Stomach (tissue), 9 donors: ENCODE data around the gene ZP4. TPM values are rescaled to one million over a fixed set of nuclear protein-coding genes. Genes with fewer than 3 reads are reported as not detected.

Experiments used
- DNase-seq, 2 donors: peaks; one replicate each; pipeline versions ENCODE4 v3.0.0 to v3.0.0-alpha.2; 2013 to 2019
- H3K27ac ChIP-seq, 5 donors: fragments of 200-600 bp in 4 of 5; sonication (generic) in 4 of 5; one replicate each; pipeline ENCODE4 v1.5.1; 2013 to 2019; ENCODE audit warnings: mild to moderate bottlenecking in 1 of 5, moderate library complexity in 1 of 5
- H3K27me3 ChIP-seq, 3 donors: fragments of 200-600 bp; sonication (generic); one replicate each; pipeline ENCODE4 v1.5.1; 2017 to 2019; ENCODE audit warnings: mixed run types in 1 of 3
- H3K36me3 ChIP-seq, 4 donors: fragments of 200-600 bp; sonication (generic); 1 replicate in 3 of 4; 2 replicates in 1 of 4; pipeline ENCODE4 v1.5.1; 2016 to 2019
- H3K4me1 ChIP-seq, 4 donors: fragments of 200-600 bp; sonication (generic); one replicate each; pipeline ENCODE4 v1.5.1; 2016 to 2019
- H3K4me3 ChIP-seq, 4 donors: fragments of 200-600 bp; sonication (generic) in 3 of 4; one replicate each; pipeline ENCODE4 v1.5.1; 2016 to 2019; ENCODE audit warnings: mild to moderate bottlenecking in 1 of 4
- H3K9me3 ChIP-seq, 4 donors: fragments of 200-600 bp; sonication (generic); one replicate each; pipeline ENCODE4 v1.5.1; 2016 to 2019
- EP300 ChIP-seq: sonication (generic); formaldehyde crosslinking; IDR thresholded peaks from one replicate; pipeline ENCODE4 v1.6.1; 2017; ENCODE audit warnings: antibody characterized with exemption
- POLR2A ChIP-seq, 4 donors: fragments of 450-650 bp; IDR thresholded peaks; one replicate each; pipeline ENCODE4 v1.6.1; 2016; ENCODE audit warnings: antibody characterized with exemption in 4 of 4, control low read depth in 2 of 4, mild to moderate bottlenecking in 1 of 4, moderate library complexity in 1 of 4
- POLR2AphosphoS5 ChIP-seq, 3 donors: sonication (generic); formaldehyde crosslinking; IDR thresholded peaks; one replicate each; pipeline ENCODE4 v1.6.1; 2016; ENCODE audit warnings: antibody characterized with exemption in 3 of 3
- WGBS, 5 donors: extraction: QIAGEN DNeasy Blood & Tissue Kit in 3 of 5; methylation state at CpG; one replicate each; pipeline versions ENCODE4 v1.1.5 to v1.1.7; 2013 to 2018; 5-methylcytosine and 5-hydroxymethylcytosine counted together
- intact Hi-C: fragments of 100-400 bp; cut with DNase I; formaldehyde crosslinking; loops from one replicate; pipeline ENCODE4 v1.15.1; 2023; ENCODE audit warnings: low total_unique reads
- polyA plus RNA-seq, 3 donors: library from polyadenylated mRNA; stranded (reverse); fragments of 200-250 nt; gene quantifications; one replicate each; pipeline ENCODE4 v1.2.3, GENCODE V29; 2013
- total RNA-seq, 5 donors: library from RNA; depleted of rRNA; stranded (reverse); fragments of >200 nt; gene quantifications; one replicate each; pipeline versions ENCODE4 v1.1.0 to v1.2.3, GENCODE V29; 2014 to 2016
- TF ChIP-seq, protein P1 (sequence below), 7 experiments: fragments of 450-650 bp in 4 of 7; fragments of 200-600 bp in 3 of 7; sonication (generic) in 3 of 7; IDR thresholded peaks; one replicate each; pipeline ENCODE4 v1.5.1; 2016 to 2019; ENCODE audit warnings: antibody characterized with exemption in 7 of 7, control low read depth in 2 of 7, mild to moderate bottlenecking in 1 of 7
- donor health status: healthy with polysubstance abuse.
- donor health status: Bipolar disorder and iron deficiency.
- donor health status: healthy.

Gene ZP4
- total and polyA plus RNA-seq, 8 donors, result not detected

DNA sequence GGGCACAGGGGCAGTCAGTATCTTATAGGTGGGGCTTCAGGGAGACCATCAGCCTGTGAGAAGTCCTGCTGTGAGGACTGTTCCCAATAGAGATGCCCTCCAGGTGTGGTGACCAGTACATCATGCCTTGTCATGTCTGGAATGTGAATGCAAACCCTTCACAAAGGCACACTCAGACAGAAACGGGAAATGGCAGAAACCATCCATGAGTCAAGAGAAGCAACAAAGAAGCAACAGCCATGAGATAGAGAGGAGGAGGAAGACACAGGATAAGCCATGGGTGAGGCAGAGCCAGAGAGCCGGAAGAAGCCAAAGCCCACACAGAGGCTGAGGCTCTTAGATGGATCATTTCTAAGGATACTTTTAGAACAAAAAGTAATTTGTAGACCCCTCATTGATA lies 20.1 kb upstream of the ZP4 start:
- no peaks in the 10 kb centered on the region for H3K27me3 ChIP-seq
- H3K27ac ChIP-seq, result no peak overlapping the region
- no peak for TF ChIP-seq EP300
- TF ChIP-seq, protein P1, sequence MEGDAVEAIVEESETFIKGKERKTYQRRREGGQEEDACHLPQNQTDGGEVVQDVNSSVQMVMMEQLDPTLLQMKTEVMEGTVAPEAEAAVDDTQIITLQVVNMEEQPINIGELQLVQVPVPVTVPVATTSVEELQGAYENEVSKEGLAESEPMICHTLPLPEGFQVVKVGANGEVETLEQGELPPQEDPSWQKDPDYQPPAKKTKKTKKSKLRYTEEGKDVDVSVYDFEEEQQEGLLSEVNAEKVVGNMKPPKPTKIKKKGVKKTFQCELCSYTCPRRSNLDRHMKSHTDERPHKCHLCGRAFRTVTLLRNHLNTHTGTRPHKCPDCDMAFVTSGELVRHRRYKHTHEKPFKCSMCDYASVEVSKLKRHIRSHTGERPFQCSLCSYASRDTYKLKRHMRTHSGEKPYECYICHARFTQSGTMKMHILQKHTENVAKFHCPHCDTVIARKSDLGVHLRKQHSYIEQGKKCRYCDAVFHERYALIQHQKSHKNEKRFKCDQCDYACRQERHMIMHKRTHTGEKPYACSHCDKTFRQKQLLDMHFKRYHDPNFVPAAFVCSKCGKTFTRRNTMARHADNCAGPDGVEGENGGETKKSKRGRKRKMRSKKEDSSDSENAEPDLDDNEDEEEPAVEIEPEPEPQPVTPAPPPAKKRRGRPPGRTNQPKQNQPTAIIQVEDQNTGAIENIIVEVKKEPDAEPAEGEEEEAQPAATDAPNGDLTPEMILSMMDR (IDR thresholded peaks at IDR 0.05), result no peak
- no peak for TF ChIP-seq POLR2AphosphoS5 (IDR thresholded peaks at IDR 0.05)
- TF ChIP-seq POLR2A (IDR thresholded peaks at IDR 0.05), result no peak
- H3K4me1 ChIP-seq, result no peaks in the 10 kb centered on the region
- no peak for DNase-seq
- intact Hi-C loops, result no loop called here
- H3K36me3 ChIP-seq, result no peaks in the 10 kb centered on the region
- no peak overlapping the region for H3K4me3 ChIP-seq
- H3K9me3 ChIP-seq, result peaks cover 0 to 19% (median 2%) of the 10 kb centered on the region in 4 donors
- WGBS, 5 donors, result 88 to 100% (median 90%) methylated on average over 2 of the region's 2 CpGs

DNA sequence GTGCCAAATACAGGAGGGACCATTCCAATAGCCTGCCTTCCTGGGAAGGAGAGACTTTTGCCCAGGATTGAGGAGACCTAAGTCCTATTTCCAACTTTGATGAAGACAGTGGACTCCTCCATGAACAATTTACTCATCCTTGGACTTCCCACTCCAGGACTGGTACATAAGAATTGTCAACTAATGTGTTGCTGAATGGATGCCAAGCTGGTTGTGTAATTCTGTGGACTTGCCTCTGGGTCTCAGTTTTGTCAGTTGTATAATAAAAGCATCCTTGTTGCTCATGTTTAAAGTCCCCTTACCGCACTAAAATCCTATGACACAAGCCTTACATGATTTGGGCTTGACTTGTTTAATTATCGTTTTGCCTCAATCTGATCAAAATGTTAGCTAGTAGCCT lies 13.2 kb upstream of the ZP4 start:
- TF ChIP-seq, protein P1 (IDR thresholded peaks at IDR 0.05), result no peak
- no peak for TF ChIP-seq EP300
- no peak for TF ChIP-seq POLR2A (IDR thresholded peaks at IDR 0.05)
- no peak for TF ChIP-seq POLR2AphosphoS5 (IDR thresholded peaks at IDR 0.05)
- intact Hi-C loops, result no loop called here
- no peaks in the 10 kb centered on the region for H3K36me3 ChIP-seq
- H3K4me3 ChIP-seq, result no peak overlapping the region
- no peaks in the 10 kb centered on the region for H3K4me1 ChIP-seq
- H3K9me3 ChIP-seq, result no peaks in the 10 kb centered on the region
- WGBS, 5 donors, result 92 to 100% (median 95%) methylated on average over 2 of the region's 2 CpGs
- no peak for DNase-seq
- H3K27me3 ChIP-seq, result no peaks in the 10 kb centered on the region
- H3K27ac ChIP-seq, result no peak overlapping the region

DNA sequence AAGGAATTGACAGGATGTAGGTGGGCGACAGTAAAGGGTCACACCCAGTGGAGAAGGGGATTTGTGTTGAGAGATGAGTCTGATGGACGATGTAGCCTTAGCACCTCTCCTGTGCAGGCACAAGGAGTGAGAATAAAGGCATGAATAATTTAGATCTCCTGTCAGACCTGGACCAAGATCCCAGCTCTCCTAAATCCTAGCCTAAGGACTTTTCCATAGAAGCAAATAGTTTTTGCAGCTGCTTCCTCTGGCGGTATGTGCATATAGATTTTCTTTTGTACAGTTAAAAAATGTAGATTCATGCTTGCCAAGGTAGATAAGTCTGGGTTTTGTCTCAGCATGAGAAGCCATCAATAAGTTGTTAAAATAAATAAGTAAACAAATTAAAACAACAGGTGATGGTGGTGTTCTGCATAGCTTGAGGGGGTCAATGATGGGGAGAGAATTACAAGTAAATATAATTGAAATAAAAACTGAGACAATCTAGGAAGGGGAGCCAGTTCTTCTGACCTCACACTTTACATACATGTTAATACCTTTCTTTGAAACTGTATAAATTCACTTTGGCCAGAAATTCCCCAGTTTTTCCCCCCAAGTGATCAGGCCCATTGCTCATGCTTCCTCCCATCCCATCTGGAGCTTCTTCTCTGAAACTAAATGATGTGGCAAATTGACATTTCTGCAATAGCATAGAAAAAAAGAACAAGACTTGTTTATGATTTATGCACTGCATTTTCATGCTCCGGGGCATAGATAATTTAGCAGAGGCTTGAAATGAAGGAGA lies 12.4 kb upstream of the ZP4 start:
- intact Hi-C loops, result no loop called here
- Histone ChIP-seq H3K27ac (no peak overlapping the region), H3K4me1 (no peaks in the 10 kb centered on the region), H3K36me3 (no peaks in the 10 kb centered on the region), H3K27me3 (no peaks in the 10 kb centered on the region), H3K4me3 (no peak overlapping the region), H3K9me3 (no peaks in the 10 kb centered on the region)
- 79 to 86% (median 82%) methylated on average over 4 of the region's 4 CpGs for WGBS, 5 donors
- DNase-seq, result no peak
- TF ChIP-seq POLR2A (IDR thresholded peaks at IDR 0.05), result no peak
- no peak for TF ChIP-seq EP300
- TF ChIP-seq, protein P1 (IDR thresholded peaks at IDR 0.05), result no peak
- no peak for TF ChIP-seq POLR2AphosphoS5 (IDR thresholded peaks at IDR 0.05)

DNA sequence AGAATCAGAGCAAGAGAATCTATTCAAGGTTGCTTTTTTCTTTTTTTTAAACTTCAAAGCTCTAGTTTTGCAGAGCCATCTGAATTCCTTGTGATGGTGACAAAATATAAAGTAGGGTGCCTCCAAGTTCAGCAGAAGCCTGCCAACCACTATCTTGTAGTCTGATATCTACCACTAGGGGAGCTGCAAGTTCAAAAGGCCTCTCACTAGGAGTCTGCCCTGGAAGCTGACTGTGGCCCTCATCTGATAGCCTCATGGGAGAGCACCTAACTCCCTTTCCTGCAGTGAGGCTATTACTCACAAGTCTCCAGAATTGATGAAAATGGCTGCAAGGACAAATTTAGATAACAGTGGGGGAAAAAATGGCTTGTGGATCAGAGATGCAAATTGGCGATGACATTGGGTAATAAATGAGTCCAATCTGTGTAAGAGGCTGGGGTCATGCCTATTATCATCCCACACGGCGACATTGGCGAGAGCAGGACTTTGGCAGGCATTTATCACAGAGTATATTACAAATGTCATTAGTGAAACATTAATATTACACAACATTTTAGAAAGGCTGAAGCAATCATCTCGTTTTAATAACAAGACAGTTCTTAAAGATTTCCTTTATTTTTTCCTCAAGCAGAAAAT lies 10.7 kb upstream of the ZP4 start:
- intact Hi-C loops, result no loop called here
- Histone ChIP-seq H3K27ac (no peak overlapping the region), H3K4me1 (no peaks in the 10 kb centered on the region), H3K36me3 (no peaks in the 10 kb centered on the region), H3K4me3 (no peak overlapping the region), H3K27me3 (no peaks in the 10 kb centered on the region), H3K9me3 (no peaks in the 10 kb centered on the region)
- 44 to 58% (median 52%) methylated on average over 5 of the region's 5 CpGs for WGBS, 5 donors
- TF ChIP-seq, protein P1 (IDR thresholded peaks at IDR 0.05), result peak in 1 of 7 experiments; percentile 10
- TF ChIP-seq POLR2AphosphoS5 (IDR thresholded peaks at IDR 0.05), result no peak
- TF ChIP-seq POLR2A (IDR thresholded peaks at IDR 0.05), result no peak
- DNase-seq, result peak in 1 of 2 donors; percentile 26
